ENCODE results near the gene AP1S2.
A peak's percentile ranks its signal among the peaks of the same experiment; 100 is the strongest.
"Not testable (repeated sequence)": the region's sequence is repeated elsewhere in the genome, so short reads cannot be mapped to it uniquely, and the experiment has no call there.

AP1S2 gene

DNA sequence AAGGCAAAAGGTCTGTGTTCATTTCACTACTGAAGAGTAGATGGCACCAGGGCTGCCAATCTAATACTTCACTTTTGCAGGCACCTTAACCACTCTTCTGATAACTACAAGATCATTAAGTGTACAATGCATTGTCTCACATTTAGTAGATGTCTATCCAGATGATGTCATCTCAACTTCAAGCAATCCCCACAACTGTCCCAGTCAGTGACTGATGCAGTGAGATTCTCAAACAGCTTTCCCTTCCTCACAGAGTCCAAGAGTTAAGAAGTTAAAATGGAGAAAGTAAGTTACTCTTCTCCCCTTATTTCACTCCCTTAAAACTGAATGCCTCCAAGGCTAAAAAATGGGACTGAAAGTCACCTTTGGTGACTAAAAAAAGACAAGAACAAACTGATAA lies 10.7 kb downstream of the AP1S2 start:
- peaks cover 2% of the 10 kb centered on the region for H3K36me3 Mint-ChIP-seq (ENCODE audit: insufficient read depth)
- H3K27ac Mint-ChIP-seq, result peak overlapping the region in 1 of 2 donors; percentile 38
- H3K4me1 Mint-ChIP-seq (ENCODE audit: low read depth in 2 of 2), result no peaks in the 10 kb centered on the region
- no peaks in the 10 kb centered on the region for H3K27me3 Mint-ChIP-seq
- ATAC-seq (replicated peaks) (no peak), DNase-seq (no peak)
- no peak overlapping the region for H3K4me3 Mint-ChIP-seq
- no peaks in the 10 kb centered on the region for H3K9me3 Mint-ChIP-seq

- no peaks in the 10 kb centered on the region for H3K9me3 Mint-ChIP-seq
- no peak overlapping the region for H3K27ac Mint-ChIP-seq
- no peaks in the 10 kb centered on the region for H3K27me3 Mint-ChIP-seq
- H3K36me3 Mint-ChIP-seq (ENCODE audit: insufficient read depth), result peaks cover 2% of the 10 kb centered on the region
- H3K4me1 Mint-ChIP-seq (ENCODE audit: low read depth in 2 of 2), result no peaks in the 10 kb centered on the region
- DNase-seq (no peak), ATAC-seq (replicated peaks) (no peak)
- no peak overlapping the region for H3K4me3 Mint-ChIP-seq
Measured at GRCh38 chrX:15841853-15842516, 12.6 kb downstream of the AP1S2 start.

- ATAC-seq (replicated peaks), result peak; percentile 64
- no peaks in the 10 kb centered on the region for H3K27me3 Mint-ChIP-seq
- no peaks in the 10 kb centered on the region for H3K9me3 Mint-ChIP-seq
- no peak overlapping the region for H3K27ac Mint-ChIP-seq
- H3K36me3 Mint-ChIP-seq (ENCODE audit: insufficient read depth), result peaks cover 5% of the 10 kb centered on the region
- H3K4me3 Mint-ChIP-seq, result no peak overlapping the region
- no peaks in the 10 kb centered on the region for H3K4me1 Mint-ChIP-seq (ENCODE audit: low read depth in 2 of 2)
- no peak for DNase-seq
Measured at GRCh38 chrX:15838017-15838416, 16.6 kb downstream of the AP1S2 start.

GRCh38 chrX:15834827-15835595 lies 19.6 kb downstream of the AP1S2 start:
- DNase-seq, result no peak
- no peaks in the 10 kb centered on the region for H3K4me1 Mint-ChIP-seq (ENCODE audit: low read depth in 2 of 2)
- peaks cover 7% of the 10 kb centered on the region for H3K36me3 Mint-ChIP-seq (ENCODE audit: insufficient read depth)
- ATAC-seq (replicated peaks), result no peak
- no peaks in the 10 kb centered on the region for H3K27me3 Mint-ChIP-seq
- H3K9me3 Mint-ChIP-seq, result no peaks in the 10 kb centered on the region
- no peak overlapping the region for H3K27ac Mint-ChIP-seq
- no peak overlapping the region for H3K4me3 Mint-ChIP-seq

DNA sequence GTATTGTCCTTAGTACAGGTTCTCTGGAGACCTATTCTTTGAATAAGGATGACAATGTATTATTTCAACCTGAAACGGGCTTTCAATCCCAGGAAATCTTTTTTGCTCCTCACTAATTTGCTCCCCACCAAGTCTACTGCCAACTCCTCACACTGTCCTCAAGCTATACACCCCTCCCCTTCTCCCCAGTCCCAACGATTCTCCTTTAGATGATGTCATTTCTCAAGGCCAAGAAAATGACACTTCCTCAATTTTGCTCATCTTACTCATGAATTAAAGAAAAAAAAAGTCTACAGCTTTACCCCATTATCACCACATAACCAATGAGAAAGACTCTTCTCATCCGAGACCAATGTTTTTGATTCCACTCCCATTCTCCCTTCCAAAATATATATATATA lies 20.6 kb downstream of the AP1S2 start:
- Mint-ChIP-seq H3K36me3 (ENCODE audit: insufficient read depth) (peaks cover 4% of the 10 kb centered on the region), H3K4me3 (no peak overlapping the region), H3K27ac (no peak overlapping the region), H3K4me1 (ENCODE audit: low read depth in 2 of 2) (no peaks in the 10 kb centered on the region), H3K27me3 (no peaks in the 10 kb centered on the region), H3K9me3 (no peaks in the 10 kb centered on the region)
- no peak for ATAC-seq (replicated peaks)
- DNase-seq, result no peak

- not testable (repeated sequence) for H3K4me1 Mint-ChIP-seq (ENCODE audit: low read depth in 2 of 2); H3K36me3 Mint-ChIP-seq (ENCODE audit: insufficient read depth); H3K27ac Mint-ChIP-seq; DNase-seq; H3K9me3 Mint-ChIP-seq; H3K27me3 Mint-ChIP-seq; ATAC-seq (replicated peaks); H3K4me3 Mint-ChIP-seq
Measured at GRCh38 chrX:15831347-15831746, 23.3 kb downstream of the AP1S2 start.

GRCh38 chrX:15829217-15829616 lies 25.4 kb downstream of the AP1S2 start:
- peaks cover 4% of the 10 kb centered on the region for H3K36me3 Mint-ChIP-seq (ENCODE audit: insufficient read depth)

DNA sequence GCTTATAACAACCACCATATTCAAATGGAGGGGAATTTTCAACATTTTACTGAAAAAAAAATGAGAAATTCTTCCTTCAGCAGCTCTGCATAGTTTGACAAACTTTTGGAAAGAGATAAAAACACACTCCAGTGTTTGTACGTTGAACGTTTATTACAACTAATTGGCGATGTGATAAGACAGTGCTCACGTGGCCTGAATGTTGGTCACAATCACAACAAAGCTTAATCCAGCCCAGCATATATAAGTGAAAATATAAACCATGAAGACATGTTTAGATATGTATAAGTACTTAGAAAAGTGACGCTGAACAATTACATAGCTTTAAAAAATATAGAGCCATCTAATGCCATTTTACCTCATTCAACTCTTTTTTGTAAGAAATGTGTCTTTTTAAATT lies 28.7 kb downstream of the AP1S2 start:
- Mint-ChIP-seq H3K27ac (peak overlapping the region in 1 of 2 donors; percentile 52), H3K4me1 (ENCODE audit: low read depth in 2 of 2) (peaks cover 0 to 1% of the 10 kb centered on the region in 2 donors)

More at GRCh38 chrX:15829217-15829616, 25.4 kb downstream of the AP1S2 start:
- ATAC-seq (replicated peaks), result no peak
- H3K4me3 Mint-ChIP-seq, result no peak overlapping the region
- no peaks in the 10 kb centered on the region for H3K4me1 Mint-ChIP-seq (ENCODE audit: low read depth in 2 of 2)
- H3K27me3 Mint-ChIP-seq, result no peaks in the 10 kb centered on the region
- H3K27ac Mint-ChIP-seq, result peak overlapping the region in 1 of 2 donors; percentile 41
- DNase-seq, result no peak
- no peaks in the 10 kb centered on the region for H3K9me3 Mint-ChIP-seq

GRCh38 chrX:15822922-15823321 lies 31.7 kb downstream of the AP1S2 start:
- ATAC-seq (replicated peaks), result no peak
- Mint-ChIP-seq H3K4me1 (ENCODE audit: low read depth in 2 of 2) (peaks cover 0 to 1% of the 10 kb centered on the region in 2 donors), H3K27me3 (no peaks in the 10 kb centered on the region), H3K4me3 (no peak overlapping the region), H3K9me3 (no peaks in the 10 kb centered on the region), H3K27ac (no peak overlapping the region), H3K36me3 (ENCODE audit: insufficient read depth) (peaks cover 30% of the 10 kb centered on the region)
- no peak for DNase-seq

More for the DNA sequence above, 28.7 kb downstream of the AP1S2 start:
- no peaks in the 10 kb centered on the region for H3K27me3 Mint-ChIP-seq
- H3K36me3 Mint-ChIP-seq (ENCODE audit: insufficient read depth), result peaks cover 15% of the 10 kb centered on the region
- DNase-seq (no peak), ATAC-seq (replicated peaks) (no peak)
- no peaks in the 10 kb centered on the region for H3K9me3 Mint-ChIP-seq
- no peak overlapping the region for H3K4me3 Mint-ChIP-seq

GRCh38 chrX:15820106-15821073 lies 34.2 kb downstream of the AP1S2 start:
- ATAC-seq (replicated peaks) (no peak), DNase-seq (no peak)
- Mint-ChIP-seq H3K36me3 (ENCODE audit: insufficient read depth) (peaks cover 47% of the 10 kb centered on the region), H3K27ac (peak overlapping the region; percentile 20 to 77), H3K4me1 (ENCODE audit: low read depth in 2 of 2) (peaks cover 12 to 15% of the 10 kb centered on the region in 2 donors), H3K27me3 (no peaks in the 10 kb centered on the region), H3K4me3 (no peak overlapping the region), H3K9me3 (no peaks in the 10 kb centered on the region)

GRCh38 chrX:15816886-15817285 lies 37.7 kb downstream of the AP1S2 start:
- DNase-seq (peak; percentile 16 to 35 (median 16)), ATAC-seq (replicated peaks) (peak; percentile 87)
- peaks cover 15 to 22% of the 10 kb centered on the region in 2 donors for H3K4me1 Mint-ChIP-seq (ENCODE audit: low read depth in 2 of 2)
- peak overlapping the region; percentile 59 to 84 for H3K27ac Mint-ChIP-seq
- H3K27me3 Mint-ChIP-seq, result no peaks in the 10 kb centered on the region
- H3K9me3 Mint-ChIP-seq, result no peaks in the 10 kb centered on the region
- peaks cover 37% of the 10 kb centered on the region for H3K36me3 Mint-ChIP-seq (ENCODE audit: insufficient read depth)
- peak overlapping the region; percentile 10 to 73 for H3K4me3 Mint-ChIP-seq

DNA sequence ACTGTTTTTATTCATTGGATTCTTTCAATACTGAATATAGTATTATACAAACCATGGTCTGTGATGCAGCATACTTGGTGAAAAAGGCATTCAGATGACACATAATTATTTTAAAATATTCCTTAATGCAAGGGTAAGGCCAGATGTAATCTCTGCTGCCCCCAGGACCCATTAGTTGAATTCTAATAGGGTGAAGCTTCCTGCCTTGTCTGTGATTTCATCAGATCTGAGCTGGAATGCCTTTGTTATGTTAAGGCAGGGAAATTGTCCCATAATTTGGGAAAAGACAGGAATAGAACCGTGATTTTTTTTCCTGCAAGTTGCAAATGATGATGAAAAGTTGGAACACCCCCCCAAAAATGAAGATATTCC lies 38.2 kb downstream of the AP1S2 start:
- no peaks in the 10 kb centered on the region for H3K9me3 Mint-ChIP-seq
- H3K4me3 Mint-ChIP-seq, result peak overlapping the region in 1 of 2 donors; percentile 73
- ATAC-seq (replicated peaks) (peak; percentile 4), DNase-seq (no peak)
- no peaks in the 10 kb centered on the region for H3K27me3 Mint-ChIP-seq
- peaks cover 15 to 22% of the 10 kb centered on the region in 2 donors for H3K4me1 Mint-ChIP-seq (ENCODE audit: low read depth in 2 of 2)
- peaks cover 39% of the 10 kb centered on the region for H3K36me3 Mint-ChIP-seq (ENCODE audit: insufficient read depth)
- H3K27ac Mint-ChIP-seq, result peak overlapping the region; percentile 59 to 84

DNA sequence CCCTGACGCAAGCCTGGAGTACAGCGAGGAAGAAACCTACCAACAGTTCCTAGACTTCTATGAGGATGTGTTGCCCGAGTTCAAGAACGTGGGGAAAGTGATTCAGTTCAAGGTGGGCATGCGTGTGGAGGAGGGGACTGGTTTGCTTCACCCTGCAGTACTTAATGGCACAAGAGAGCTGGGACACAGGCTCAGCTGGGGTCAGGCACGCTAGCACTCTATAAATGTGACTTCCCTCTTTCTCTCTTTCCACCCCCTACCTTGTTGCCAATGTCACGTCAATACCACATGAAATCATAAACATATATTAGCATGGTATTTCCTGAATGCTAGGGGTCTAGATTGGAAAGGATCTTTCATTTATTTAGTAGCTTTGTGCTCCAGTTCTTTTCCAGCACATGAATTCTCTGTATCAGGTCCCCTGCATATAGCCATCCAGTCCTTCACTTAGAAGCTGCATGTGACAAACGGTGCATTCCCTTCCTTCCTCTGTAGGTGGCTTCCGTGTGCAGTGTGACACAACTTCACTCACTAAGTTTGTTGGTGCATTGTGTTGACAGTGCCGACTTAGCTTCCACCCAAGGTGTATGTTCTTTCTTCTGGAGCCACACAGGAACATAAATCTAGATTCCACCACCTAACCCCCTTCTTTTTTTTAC lies 38.7 kb downstream of the AP1S2 start:
- DNase-seq (peak in 2 of 3 experiments; percentile 1), ATAC-seq (replicated peaks) (peak; percentile 66)
- peaks cover 15 to 22% of the 10 kb centered on the region in 2 donors for H3K4me1 Mint-ChIP-seq (ENCODE audit: low read depth in 2 of 2)
- H3K27me3 Mint-ChIP-seq, result no peaks in the 10 kb centered on the region
- H3K36me3 Mint-ChIP-seq (ENCODE audit: insufficient read depth), result peaks cover 42% of the 10 kb centered on the region
- no peak overlapping the region for H3K27ac Mint-ChIP-seq
- H3K9me3 Mint-ChIP-seq, result no peaks in the 10 kb centered on the region
- H3K4me3 Mint-ChIP-seq, result no peak overlapping the region

Measured in effector memory CD8-positive, alpha-beta T cell (primary cell).